HG02870 (cell line): ENCODE data around the gene CRISPLD2.

Experiments used
- ATAC-seq: cut with Tn5 transposase; IDR thresholded peaks from one replicate; pipeline ENCODE4 v1.9.1; 2021; ENCODE audit warnings: mild to moderate bottlenecking, moderate library complexity; ENCODE audit not compliant: unreplicated experiment

Gene CRISPLD2

GRCh38 chr16:84795329-84796053, 24.3 kb upstream of the CRISPLD2 start:
- ATAC-seq, result no peak

DNA sequence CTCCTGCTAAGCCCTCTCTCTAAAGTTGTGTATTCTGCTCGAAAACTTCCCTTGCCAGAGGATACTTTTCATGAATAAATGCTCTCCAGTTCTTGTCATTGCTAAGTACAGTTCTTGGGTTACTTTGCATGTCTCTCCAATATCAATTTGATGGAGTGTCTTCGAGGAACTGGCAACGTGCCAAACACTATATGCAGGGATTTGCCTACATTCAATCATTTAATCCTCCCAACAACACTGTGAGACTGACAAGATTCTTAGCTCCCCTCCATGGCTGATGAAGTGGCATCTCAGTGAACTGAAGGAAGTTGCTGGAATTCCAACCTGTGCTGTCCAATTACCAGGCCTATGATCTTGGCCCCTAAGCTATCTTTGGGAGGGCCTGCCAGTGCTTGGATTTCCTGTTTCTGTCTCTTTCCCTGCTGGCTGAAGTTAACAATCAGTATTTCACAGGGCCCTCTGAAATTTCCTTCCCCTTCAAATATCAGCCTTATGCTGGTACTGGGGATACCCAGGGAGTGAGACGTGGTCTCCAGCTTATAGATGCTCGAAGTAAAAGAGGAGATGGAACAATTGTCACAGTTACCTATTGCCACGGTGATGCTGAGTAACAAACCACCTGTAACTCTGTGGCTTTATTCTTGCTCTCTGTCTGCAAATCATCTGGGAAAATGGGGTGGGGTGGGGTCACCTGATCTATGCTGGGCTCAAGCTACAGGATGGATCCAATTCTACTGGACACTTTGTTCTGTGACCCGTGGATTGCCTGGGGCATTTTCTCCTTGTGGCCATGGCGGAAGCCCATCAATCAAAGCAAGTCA, 19.4 kb upstream of the CRISPLD2 start:
- ATAC-seq, result no peak

DNA sequence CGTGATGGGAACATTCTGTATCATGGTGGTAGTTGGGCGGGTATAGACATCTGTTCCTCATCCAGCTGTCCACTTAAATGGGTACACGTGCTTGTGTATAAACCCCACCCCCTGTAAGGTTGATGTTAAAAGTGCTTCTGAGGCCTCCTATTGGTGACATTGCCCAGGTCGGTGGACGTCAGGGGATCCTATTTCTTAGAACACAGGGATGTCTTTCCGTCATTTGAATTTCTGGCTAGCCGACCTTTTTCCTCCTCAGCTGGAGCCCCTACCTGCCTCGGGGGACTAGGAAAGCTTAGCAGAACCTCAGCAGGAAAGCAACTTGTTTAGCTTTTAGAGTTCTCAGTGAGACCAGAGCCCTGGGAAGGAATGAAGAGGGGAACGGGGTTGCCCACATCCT, 16.6 kb upstream of the CRISPLD2 start:
- no peak for ATAC-seq

- ATAC-seq, result no peak
Observed at GRCh38 chr16:84804326-84804725, 15.5 kb upstream of the CRISPLD2 start.

- ATAC-seq, result no peak
Observed at GRCh38 chr16:84806256-84806889, 13.4 kb upstream of the CRISPLD2 start.

DNA sequence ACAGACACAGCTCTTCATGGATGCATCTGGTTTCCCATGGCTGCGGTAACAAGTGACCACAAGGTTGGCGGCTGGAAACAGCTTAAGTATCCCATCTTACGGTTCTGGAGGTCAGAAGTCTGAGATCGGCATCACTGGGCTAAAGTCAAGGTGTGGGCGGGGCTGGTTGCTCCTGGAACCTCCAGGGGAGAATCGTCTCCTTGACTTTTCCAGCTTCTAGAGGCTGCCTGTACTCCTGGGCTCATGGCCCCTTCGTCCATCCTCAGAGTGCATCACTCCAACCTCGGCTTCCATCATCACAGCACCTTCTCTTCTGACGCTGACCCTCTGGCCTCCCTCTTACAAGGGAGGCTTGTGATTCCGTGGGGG, 12.9 kb upstream of the CRISPLD2 start:
- no peak for ATAC-seq

DNA sequence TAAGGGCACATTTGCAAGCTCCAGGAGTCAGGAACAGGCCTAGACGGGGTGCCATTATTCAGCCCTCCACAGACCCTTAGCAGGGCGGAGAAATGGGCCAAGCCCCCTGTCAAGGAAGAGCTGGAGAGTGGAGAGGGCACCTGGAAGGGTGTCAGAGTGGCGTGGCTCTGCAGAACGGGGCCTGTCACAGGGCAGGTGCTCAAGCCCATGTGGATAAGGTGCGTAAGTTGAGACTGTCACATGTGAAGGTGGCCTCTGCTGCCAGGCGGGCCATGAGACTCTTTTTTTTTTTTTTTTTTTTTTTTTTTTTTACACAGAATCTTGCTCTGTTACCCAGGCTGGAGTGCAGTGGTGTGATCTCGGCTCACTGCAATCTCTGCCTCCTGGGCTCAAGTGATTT, 12.0 kb upstream of the CRISPLD2 start:
- ATAC-seq, result no peak

DNA sequence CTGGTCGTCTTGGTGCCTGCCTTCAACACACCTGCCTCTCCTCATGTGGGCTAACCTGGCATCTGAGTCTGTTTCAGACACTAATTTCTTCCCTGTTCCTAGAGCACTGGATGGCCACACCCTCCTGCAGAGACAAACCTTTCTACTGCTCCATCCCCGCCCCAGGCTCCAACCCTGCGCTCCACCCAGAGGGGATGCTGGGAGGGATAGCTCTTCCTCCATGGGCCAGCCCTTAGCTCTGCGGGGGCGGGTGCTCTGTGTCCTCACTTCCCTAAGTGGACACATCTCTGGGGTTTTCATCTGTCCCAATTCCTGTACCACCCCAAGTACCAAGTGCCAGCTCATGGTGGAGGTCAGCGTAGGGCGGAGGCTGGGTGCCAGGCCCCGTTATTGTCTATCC, 11.0 kb upstream of the CRISPLD2 start:
- ATAC-seq, result no peak

- ATAC-seq, result no peak
Observed at GRCh38 chr16:84810518-84811273, 9.1 kb upstream of the CRISPLD2 start.

- ATAC-seq, result no peak
Observed at GRCh38 chr16:84811529-84811928, 8.3 kb upstream of the CRISPLD2 start.

DNA sequence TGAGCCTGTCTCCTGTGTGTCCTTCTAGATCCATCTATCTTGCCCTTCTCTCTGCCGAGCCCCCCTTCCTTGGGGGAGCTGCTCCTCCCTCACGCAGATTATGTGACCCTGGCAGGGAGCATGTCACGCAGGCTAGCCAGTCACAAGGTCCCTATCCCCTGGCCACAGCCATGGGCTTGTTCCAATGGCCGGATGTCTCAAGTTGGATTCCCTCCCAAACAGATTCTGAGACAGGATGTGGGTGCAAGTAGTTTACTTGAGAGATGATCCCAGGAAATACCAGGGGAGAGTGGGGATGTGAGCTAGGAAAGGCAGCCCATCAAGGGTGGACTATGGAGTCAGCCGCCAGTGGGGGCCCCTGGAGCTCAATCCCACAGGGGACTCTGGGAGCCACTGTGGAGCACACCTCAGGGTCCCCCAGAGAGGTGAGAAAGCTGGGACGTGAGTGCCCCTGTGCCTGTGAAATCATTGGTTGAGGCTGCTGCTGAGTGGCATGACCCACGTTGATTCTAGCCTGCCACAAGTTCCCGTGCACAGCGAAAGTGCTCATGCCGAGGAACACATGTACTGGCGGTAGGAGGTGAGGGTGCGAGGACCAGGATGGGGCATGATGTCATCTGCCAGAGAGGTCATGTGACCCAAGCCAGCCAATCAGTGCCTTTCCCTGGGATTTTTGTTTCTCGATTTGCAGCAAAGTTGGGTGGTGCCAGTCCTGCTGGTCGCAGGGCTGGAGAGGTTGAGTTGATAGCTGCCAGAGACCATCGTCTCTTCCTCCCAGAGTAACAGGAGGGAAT, 6.4 kb upstream of the CRISPLD2 start:
- ATAC-seq, result no peak

DNA sequence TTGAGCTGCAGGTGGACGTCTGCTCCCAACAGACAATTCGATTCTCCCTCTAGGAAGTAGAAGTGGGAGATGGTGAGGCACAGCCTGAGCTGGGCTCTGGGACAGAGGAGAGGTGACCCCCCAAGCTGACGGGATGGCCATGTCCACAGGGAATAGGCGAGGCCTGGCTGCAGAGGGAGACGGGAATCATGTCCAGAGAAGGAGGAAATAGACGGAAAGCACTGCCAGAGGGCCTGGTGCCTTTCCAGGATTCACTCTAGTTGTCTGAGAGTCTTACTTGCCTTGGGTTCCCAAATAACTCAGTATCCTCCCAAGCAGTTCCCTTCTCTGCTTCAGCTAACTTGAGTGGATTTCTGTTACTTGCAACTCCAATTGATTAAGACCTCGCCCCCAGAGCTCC, 4.3 kb upstream of the CRISPLD2 start:
- no peak for ATAC-seq

DNA sequence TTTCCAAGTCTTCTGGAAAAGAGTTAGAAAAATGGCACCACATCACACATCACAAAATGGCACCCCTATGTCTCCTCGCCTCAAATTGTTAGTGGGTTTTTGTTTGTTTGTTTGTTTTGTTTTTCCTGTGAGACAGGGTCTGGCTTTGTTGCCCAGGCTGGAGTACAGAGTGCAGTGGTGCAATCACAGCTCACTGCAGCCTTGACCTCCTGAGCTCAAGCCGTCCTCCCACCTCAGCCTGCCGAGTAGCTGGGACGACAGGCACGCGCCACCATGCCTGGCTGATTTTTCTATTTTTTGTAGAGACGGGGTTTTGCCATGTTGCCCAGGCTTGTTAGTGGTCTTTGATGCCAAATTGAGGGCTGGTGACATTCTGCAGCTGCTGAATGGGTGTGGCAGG, 3.8 kb upstream of the CRISPLD2 start:
- ATAC-seq, result no peak

DNA sequence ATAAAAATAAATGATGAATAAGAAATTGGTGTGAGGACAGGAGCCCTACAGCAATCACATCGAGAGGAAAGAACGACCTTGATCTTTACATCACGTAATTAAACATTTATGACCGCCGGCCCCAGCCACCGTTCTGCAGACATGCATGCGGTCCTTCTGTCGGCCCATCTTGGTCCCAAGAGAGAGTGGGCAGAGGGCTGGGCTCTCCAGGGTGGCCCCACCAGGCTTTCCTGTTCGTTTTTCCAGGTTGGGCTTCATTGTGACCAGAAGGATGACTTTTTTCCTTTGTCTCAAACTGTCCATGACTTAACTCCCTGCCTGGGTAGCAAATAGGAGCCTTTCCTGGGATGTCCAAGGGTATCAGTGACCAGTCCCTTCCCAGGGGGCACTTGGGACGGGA, 3.3 kb upstream of the CRISPLD2 start:
- no peak for ATAC-seq

- ATAC-seq, result no peak
Observed at GRCh38 chr16:84817206-84817605, 2.6 kb upstream of the CRISPLD2 start.

DNA sequence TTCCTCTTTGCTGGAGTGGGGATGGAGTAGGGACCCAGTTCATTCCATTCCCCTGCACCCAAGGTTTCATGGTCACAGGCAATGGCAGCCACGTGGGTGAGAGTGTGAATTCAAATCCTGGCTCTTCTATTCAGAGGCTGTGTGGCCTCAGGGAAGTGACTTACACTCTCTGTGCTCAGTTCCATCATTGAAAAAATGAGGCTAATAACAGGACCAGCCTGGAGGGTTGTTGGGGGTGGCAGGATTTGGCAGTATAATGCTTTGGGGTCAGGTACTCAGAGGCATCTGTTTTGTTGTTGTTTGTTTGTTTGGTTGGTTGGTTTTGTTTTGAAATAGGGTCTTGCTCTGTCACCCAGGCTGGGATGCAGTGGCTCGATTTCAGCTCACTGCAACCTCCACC, 2.2 kb upstream of the CRISPLD2 start:
- no peak for ATAC-seq

DNA sequence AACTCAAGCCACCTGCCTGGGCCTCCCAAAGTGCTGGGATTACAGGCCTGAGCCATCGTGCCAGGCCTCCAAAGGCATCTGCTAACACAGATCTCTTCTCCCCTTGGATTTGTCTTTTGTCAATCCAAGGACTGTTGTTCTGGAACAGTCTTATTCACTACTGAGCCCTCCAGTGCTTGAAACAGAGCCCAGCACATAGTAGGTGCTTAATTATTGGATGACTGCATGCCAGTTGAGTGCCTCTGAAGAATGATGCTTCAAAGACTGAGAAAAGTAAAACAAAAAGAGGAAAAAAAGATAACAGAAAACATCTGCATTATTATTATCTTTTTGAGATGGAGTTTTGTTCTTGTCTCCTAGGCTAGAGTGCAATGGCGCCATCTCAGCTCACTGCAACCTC, 1.7 kb upstream of the CRISPLD2 start:
- no peak for ATAC-seq

GRCh38 chr16:84818989-84819643, 669 bp upstream of the CRISPLD2 start:
- no peak for ATAC-seq

DNA sequence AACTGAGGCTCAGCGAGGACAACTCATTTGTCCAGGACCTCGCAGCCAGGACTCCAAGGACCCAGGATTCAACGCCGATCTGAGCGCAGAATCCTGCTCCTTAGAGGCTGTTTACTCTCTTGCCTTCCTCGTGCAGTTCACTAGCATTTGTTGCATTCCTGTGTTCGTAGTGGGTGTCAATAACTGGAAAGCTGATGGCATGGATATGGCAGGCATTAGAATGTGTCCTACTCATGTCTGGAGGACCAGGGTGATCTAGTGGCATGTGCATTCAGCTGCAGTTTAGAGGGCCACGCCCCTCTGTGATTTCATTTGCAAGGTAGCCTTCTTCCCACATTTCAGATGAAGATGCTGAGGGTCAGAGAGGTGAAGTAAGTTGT, 510 bp downstream of the CRISPLD2 start:
- no peak for ATAC-seq

DNA sequence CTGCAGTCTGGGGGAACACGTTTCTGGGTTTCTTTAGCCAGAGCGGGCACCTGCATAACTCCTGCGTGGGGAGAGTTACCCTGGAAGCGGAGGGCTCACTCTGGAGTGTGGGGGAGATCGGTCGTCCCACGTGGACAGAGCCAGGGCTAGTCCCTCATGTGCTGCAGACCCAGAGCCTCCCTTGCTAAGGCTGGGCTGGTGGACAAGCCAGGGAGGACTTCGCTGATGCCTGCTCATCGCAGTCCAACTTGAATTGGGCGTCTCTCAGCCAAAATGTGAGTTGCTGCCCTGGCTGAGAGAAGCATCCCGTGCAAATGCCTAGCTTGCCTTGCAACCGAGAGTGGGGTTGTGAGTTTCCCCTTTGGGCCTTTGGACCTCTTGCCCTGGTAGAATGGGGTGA, 986 bp downstream of the CRISPLD2 start:
- no peak for ATAC-seq
